Left renal cortex interstitium (tissue), 4 donors: ENCODE measurements around the gene CXCL14. TPM values are rescaled to one million over a fixed set of nuclear protein-coding genes. Genes with fewer than 3 reads are reported as not detected.
"Not testable (repeated sequence)": the region's sequence is repeated elsewhere in the genome, so short reads cannot be mapped to it uniquely, and the experiment has no call there.

Experiments used
- DNase-seq, 4 donors: peaks; one replicate each; pipeline ENCODE4 v3.0.0-alpha.2; 2013; ENCODE audit warnings: low read depth in 4 of 4, low spot score in 2 of 4, missing footprints in 1 of 4
- polyA plus RNA-seq, 4 donors: library from polyadenylated mRNA; unstranded; fragments of 120-200 nt; gene quantifications; one replicate each; pipeline ENCODE4 v1.2.1, GENCODE V29; 2013; ENCODE audit not compliant: insufficient read length in 4 of 4

The CXCL14 gene
- polyA plus RNA-seq, 4 donors, result 24.9 to 45.0 (median 36.3) TPM

DNA sequence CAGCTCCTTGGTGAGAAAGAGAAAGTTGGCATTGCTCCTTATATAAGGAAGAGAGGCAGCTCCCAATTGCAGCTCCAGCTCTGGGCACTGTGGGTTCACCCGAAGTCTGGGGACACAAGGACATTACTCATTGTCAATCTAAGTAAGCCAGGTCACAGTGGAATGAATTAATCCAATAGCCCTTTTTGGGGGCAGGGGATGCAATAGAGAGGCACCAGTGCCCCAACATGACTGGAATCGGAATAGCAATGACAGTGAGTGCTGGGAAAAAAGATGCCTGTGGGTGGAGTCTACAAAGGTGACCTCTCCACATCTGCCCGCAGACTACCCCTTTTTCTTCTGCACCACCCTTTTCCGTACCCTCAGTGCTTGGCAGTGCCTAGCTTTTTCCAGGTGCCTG, 31.9 kb downstream of the CXCL14 start:
- DNase-seq, result no peak

DNA sequence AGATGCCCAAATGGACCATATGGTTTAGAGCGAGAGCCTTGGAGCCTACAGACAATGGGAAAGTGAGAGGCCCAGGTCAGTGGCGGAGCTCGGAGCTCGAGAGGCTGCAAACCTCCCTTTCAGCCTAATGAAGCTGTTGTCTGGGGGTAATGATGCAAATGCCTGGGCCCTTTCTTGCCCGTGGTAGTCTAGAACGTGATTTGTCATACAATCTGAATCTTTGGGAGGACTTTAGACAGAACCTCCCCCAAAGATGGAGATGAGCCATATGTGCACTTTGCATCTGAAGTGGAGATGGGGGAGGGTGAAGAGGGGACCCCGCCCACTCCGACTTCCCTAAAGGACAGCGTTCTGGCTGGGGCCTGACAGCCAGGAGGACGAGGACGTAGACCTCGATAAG, 32.7 kb downstream of the CXCL14 start:
- DNase-seq, result no peak

DNA sequence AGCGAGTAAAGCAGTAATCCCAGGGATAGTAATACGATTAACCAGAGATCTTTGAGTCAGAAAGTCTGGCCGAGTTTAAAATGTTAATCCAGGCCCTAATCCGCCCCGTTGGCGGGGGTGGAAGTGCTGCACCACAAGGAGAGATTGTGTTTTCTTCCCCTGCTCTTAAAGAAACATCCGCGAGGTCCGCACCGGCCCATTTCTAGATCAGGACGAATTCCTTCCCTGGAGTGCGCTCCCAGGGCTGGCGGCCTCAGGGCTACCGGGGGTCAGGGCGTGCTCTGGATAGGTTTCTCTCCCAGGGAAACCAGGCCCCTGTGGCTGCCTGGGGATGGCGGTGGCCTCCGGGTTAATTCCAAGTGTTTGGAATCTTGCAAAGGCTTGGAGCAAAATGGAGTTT, 33.7 kb downstream of the CXCL14 start:
- no peak for DNase-seq

DNA sequence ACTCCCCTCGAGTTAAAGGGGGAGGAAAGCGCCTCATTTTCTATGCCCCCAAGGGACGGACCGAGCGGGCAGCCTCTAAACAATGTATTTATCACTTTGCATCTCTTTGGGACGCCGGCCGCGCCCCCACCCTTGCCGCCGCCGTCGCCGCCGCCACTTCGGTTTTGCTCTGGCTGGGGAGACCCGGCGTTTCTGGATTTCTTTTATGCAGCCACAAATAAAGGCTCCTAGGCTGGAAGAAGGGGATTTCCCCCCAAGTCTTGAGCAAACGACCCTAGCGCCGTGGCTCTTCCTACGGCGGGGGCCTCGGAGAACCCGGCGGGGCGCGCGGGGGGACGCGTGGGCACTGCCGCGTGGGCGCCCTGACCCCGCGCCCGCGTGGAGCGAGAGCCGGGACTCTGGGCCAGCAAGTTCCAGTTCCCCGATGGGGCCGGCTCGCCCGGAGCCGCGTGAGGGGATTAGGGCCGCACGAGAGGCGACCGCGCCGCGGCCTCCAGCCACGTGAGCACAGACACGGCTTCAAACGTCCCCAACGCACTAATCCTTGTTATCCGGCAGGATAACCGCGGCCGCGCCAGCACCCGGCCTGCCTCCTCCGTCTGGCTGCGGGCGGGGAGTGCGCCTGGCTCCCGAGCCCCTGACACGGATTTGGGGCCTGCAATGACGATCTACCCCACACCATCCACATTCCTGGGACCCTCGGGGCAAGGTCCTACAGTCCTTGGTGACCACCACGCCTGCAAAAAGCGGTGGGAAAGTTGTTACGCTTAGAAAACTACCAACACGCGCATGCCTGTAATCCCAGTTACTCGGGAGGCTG, 35.1 kb downstream of the CXCL14 start:
- no peak for DNase-seq

DNA sequence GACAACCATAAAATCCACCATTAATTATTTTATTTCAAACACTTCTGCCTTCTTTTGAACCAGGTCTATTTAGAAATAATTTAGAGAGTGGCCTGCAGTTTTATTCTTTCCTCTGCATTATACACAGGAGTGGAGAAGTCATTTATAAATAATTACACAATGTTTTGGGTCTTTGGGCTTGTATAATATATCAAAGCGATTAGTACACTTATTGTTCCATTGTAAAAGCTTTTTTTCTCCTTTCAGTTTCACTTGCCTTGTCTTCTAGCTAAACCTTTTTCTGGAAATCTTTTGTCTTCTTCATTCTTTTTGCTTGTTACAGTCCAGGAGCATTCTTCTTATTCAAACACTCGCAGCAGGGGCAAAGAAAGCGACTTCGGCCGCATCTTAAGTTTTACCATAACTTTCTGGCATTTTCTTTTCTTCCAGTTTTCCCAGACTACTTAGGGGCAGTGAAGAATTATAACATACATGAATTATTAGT, 35.7 kb downstream of the CXCL14 start:
- no peak for DNase-seq

DNA sequence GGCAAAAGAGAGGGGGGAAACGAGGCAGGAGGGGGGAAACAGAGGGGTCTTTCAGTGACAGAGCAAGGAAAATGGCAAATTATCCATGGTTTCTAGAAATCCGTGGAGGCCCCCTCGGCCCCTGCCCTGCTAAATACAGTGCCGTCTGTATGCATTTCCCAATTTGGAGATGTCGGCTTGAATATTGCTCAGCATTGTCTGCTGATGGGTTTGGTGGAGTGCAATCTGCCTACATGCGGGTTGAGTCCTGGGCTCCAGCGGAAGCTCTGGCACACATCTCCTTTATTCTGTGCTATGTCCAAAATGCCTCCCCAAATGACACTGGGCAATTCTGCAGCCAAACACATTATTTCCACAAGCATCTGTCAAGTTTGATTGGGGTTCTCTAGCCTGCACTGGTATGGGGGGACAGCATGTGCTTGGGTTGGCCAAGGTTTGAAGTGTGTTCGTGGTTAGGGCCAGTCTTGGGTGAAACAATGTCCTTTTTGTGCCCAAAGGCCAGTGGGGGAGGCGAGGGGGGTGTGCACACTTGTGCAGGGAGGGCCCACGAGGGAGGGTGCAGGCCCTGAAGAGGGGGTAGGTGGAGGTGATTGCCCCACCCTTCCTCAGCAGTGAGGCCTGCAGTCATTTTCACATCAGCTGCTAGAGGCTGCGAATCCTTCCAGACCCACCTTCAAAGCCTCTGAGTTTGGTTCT, 36.8 kb downstream of the CXCL14 start:
- no peak for DNase-seq

DNA sequence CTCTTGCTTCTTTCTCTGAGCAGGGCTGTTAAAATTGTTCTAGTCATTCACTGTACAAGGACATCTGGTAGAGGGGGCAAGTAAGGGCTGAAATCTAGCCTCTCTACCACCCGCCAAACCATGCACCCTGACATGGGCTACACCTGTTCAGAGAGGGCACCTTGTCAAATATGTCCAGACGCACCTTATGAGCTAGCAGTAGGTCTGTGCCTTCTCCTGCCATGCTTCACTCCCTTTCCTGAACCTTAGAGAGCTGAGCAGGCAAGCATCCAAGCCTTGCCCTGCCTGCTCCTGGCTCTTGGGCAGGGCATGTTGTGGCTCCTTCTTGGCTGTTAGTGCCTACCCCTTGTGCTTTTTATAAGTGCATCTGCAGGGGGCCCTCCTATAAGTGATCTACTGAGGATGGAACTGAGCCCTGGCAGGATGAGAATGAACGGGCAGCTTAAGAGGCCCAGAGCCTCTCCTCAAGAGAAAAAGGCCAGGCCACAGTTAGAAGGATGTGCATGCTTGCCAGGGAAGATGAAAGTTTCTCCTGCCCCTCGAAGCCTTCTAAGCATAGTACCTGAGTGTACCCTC, 39.3 kb downstream of the CXCL14 start:
- no peak for DNase-seq

DNA sequence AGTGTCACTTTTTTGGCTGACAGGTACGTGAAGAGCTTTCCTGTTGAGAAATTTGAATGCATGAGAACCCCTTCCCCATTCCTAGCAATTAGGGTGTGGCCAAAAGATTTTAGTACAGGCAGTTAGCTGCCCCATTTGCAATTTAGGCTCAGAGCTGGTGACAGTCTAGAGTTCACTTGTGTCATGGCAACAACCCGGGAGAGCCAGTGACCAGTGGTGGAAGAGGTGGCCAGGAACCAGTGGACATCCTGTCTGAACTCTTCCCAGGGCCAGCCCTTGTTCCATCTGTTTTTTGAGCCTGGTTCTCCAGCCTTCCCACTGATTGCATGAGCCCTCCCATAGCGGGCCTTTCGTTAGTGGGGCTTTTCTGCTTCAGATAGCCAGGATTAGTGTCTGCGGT, 40.5 kb downstream of the CXCL14 start:
- no peak for DNase-seq

DNA sequence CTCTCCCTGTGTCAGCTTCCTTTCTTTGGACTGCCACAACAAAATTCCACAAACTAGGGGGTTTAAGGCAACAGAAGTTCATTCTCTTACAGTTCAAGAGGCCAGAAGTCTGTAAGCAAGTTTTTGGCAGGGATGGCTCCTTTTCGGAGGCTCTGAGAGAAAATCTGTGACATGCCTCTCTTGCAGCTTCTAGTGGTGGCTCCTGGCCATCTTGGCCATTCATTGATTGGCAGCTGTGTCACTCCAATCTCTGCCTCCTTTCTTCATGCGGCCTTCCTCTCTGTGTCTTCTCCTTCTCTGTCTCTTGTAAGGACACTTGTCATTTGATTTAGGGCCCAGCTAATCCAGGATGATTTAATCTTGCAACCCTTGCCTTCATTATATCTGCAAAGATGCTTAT, 41.0 kb downstream of the CXCL14 start:
- DNase-seq, result no peak

DNA sequence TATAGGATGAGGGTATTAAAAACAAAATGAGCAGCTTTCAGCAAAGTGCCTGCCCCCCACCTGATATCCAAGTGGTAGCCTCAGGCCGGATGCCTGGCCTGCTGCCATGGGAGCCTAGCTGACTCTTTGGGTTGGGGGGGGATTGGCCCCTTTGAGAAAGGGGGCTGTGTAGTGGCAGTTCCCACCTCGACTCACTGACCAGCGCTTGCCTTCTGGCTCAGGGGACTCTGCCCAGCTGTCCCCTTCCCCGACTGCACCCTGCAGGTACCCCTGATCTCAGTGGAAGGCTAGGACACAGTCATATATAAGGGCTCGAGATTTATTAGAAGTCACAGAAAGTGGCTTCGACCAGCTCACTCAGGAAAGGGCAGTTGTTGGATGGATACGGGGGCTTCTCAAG, 41.5 kb downstream of the CXCL14 start:
- no peak for DNase-seq

DNA sequence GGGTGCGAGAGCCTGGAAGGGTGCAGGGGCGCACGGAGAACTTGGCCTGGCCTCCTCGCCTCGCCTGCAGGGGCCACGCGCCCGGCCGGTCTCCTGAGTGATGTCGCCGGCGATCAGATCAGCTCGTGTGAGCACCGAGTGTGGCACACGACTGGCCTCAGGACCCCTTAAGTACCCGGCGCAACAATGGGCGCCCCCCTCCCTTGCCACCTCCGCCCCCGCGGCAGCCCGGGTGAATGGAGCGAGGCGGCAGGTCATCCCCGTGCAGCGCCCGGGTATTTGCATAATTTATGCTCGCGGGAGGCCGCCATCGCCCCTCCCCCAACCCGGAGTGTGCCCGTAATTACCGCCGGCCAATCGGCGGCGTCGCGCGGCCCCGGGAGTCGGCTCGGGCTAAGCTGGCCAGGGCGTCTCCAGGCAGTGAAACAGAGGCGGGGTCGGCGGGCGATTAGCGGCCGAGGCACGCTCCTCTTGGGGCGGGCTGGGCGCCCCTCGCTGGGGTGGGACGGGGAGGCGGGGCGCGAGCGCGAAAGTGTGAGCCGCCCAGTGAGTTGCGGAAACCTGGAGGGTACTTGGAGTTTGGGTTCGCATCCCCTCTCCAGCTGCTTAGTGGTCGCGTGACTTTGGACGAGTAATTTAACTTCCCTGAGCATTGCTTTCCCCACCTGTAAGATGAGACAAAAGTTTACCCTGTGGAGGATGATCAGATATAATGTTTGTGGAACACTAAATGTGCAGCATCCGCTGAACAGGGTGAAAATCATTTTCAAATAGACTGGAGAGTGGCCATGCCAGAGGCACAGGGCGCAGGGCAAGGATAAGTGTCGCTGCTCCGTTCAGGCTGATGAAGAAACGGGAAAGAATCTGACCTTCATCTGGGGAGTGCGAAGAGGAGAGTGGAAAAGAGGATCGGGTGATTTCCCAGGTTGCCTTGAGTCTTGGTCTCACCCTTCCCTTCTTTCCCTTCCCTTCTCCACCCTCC, 42.7 kb downstream of the CXCL14 start, which contains the start of gene NEUROG1:
Gene NEUROG1 (minus strand): TSS at position 145 of the 982 bp plus-strand sequence. CDS start 274 bp downstream, outside the sequence.
- DNase-seq, result no peak

DNA sequence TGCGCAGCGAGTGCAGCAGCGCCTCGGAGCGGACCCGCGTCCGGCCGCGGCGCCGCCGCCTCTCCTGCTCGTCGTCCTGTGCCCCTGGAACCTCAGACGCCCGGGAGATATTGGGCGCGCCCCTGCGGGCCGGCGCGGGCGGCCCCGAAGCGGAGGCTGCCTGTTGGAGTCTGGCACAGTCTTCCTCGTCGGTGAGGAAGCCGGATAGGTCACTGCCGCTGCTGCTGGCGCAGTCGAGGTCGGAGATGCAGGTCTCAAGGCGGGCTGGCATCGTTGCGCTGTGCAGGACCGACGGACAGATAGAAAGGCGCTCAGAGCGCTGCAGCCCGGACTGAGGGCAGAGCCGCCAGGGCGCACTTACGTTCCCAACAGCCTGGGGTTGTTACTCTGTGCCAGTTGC, 43.4 kb downstream of the CXCL14 start:
- no peak for DNase-seq

DNA sequence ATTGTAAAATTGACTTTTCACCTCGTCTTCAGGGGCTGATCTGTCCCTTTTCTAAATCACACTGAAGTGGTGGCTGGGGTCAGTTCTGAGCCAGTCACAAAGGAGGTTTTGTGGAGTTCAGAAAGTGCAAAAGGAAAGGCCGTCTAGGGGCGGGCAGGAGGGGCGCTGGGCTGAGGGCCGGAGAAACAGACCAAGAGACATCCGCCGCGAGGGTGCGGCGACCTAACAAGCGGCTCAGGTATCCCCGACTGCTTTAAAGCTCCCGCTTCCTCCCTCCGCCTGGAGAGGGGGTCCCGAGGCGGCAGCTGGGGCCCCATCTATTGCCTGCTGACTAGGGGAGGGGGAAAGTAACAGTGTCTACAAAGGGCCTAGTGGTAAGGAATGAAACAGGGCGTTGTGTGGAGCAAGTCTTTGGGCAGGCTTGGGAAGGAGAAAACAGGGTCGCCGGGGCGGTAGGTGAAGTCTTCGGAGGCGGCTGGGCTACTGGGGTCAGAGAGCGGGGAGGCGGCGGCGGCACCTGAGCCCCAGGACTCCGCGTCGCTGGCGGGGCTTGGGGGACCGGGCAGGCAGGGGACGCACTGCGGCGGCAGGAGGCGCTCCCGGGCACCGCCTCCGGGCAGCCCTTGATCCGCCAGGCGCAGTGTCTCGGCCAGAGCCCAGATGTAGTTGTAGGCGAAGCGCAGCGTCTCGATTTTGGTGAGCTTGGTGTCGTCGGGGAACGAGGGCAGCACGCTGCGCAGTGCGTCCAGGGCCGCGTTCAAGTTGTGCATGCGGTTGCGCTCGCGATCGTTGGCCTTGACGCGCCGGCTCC, 44.0 kb downstream of the CXCL14 start:
- DNase-seq, result no peak

DNA sequence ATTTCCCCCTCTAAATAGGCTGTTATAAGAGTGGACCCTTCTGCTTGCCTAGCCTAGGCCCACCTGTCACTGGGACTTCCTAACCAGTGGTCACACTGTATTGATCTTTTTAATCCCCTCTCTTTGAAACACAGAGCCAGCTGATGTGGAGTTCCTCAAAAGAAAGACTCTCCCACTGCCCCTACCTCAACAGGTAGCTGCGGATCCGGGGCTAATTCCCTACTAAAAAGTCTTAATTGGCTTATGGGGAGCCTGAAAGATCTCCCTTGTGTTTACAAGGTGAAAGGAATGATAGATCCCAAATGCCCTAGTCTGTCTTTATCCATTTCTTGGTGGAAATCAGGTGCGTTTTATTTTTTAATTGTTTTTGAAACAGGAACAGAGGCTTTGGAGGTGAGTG, 45.0 kb downstream of the CXCL14 start:
- DNase-seq, result no peak

DNA sequence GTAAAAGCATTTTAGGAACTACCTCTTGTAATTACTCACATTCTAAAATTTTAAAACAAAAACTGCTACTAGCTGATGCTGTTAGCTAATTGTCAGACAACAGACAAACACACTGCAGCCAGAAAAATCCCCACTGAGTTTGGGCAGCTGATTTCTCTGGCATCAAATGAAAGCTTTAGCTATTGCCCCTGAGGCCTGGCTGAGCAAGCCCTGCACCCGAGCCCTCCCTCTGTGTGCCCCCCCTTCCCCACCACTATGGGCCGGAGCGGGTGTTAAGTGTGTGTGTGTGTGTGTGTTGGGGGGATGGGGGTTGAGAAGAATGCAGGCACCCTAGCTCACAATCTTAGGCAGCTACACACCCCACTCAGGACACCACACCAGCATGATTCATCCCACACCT, 45.5 kb downstream of the CXCL14 start:
- no peak for DNase-seq

DNA sequence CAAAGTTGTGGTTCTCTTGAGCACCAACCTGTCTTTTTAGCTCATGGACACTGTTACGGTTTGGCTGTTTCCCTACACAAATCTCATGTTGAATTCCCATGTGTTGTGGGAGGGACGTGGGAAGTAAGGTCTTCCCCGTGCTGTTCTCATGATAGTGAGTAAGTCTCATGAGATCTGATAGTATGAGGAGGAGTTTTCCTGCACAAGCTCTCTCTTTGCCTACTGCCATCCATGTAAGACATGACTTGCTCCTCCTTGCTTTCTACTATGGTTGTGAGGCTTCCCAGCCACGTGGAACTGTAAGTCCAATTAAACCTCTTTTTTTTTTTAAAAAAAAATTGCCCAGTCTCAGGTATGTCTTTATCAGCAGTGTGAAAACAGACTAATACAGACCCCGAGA, 49.2 kb downstream of the CXCL14 start:
- DNase-seq, result not testable (repeated sequence)

DNA sequence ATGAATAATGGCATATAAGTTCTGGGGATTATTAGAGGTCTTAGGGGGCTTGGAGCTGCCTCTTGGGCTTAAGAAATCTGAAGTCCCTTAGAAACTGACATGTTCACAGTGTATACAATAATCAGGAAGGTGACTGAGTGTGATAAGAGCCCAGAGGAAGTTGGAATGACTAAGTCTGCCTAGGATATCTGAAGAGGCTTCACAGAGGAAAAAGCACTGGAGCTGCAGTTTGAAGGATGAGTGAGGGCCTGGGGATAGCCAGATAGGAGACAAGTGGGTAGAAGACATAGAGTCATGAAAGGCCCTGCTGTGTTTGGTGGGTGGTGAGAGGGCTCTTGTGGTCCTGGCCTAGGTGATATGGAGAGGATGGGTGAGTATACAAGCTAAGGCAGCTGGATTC, 51.9 kb downstream of the CXCL14 start:
- DNase-seq, result no peak

DNA sequence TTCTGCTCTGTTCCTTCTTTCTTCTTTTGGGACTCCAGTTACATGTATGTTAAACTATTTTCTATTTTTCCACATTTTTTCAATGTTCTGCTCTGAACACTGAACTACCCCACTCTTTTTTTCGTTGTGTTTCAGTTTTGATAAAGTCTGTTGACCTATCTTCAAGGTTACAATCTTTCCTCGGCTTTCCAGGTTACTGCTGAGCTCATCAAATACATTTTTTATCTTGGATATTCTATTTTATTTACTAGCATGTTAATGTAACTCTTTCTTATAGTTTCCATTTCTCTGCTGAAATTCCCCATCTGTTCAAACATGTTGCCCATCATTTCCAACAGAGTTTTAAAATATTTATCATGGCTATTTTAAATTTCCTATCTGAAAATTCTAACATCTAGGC, 56.8 kb downstream of the CXCL14 start:
- no peak for DNase-seq
